Measurements from ENCODE around the gene RPGR. TPM values are rescaled to one million over a fixed set of nuclear protein-coding genes. Genes with fewer than 3 reads are reported as not detected.

Gene RPGR
- total and polyA plus RNA-seq, 9 of the 15 experiments (the other 6 are each of a cell fraction or from before 2014, with no cell fraction given), result 2.1 to 7.9 (median 5.7) TPM

- no TSS peak for BruUV-seq (replicated peaks)
- no peak for TF ChIP-seq SMAD4 (CRISPR knock-in tag; conservative IDR thresholded peaks at IDR 0.05)
- TF ChIP-seq DIDO1 (tag; IDR thresholded peaks at IDR 0.05; ENCODE audit: low read depth), result no peak
- TF ChIP-seq ZNF699 (CRISPR knock-in tag; IDR thresholded peaks at IDR 0.05; ENCODE audit: insufficient replicate concordance), result no peak
- no peak for TF ChIP-seq CTCFL (IDR thresholded peaks at IDR 0.05; ENCODE audit: borderline replicate concordance, insufficient read depth, low read depth, low read length, poor library complexity, severe bottlenecking)
- no peak for TF ChIP-seq ZNF436 (CRISPR knock-in tag; IDR thresholded peaks at IDR 0.05)
- no peak for TF ChIP-seq STAT5B (CRISPR knock-in tag; IDR thresholded peaks at IDR 0.05)
- no peak for TF ChIP-seq GABPB1 (CRISPR knock-in tag; IDR thresholded peaks at IDR 0.05)
- no peak for TF ChIP-seq E2F6 (IDR thresholded peaks at IDR 0.05; ENCODE audit: borderline replicate concordance in 1 of 2, extremely low read depth in 1 of 2, insufficient read depth in 1 of 2, insufficient read length in 1 of 2, low read depth in 1 of 2, low read length in 1 of 2, poor library complexity in 1 of 2, severe bottlenecking in 1 of 2)
- no peak for TF ChIP-seq ZNF583 (CRISPR knock-in tag; IDR thresholded peaks at IDR 0.05)
- no peak for TF ChIP-seq KDM1A (IDR thresholded peaks at IDR 0.05)
- 3% methylated on average over 3 of the region's 3 CpGs for WGBS (ENCODE audit: insufficient coverage, low coverage, missing lambda C conversion rate)
- in situ Hi-C loops (cut with MboI), result no loop called here
- intact Hi-C loops (cut with micrococcal nuclease), result no loop called here
- FAIRE-seq, result no peak
- ATAC-seq, result no peak
- Histone ChIP-seq H3K4me1 (replicated peaks in 1 of 2; ENCODE audit: control insufficient read depth in 2 of 2, insufficient read depth in 2 of 2, low read length in 2 of 2) (peaks cover 0 to 9% of the 10 kb centered on the region in 2 experiments; a peak in 2 of 5 replicates), H3K36me3 (ENCODE audit: control insufficient read depth, insufficient read depth, low read length) (no peaks in the 10 kb centered on the region), H3K9me3 (replicated peaks; ENCODE audit: control insufficient read depth, insufficient read depth, low read depth, low read length) (no peaks in the 10 kb centered on the region), H3K79me2 (ENCODE audit: control insufficient read depth, insufficient read depth, low read length) (no peaks in the 10 kb centered on the region), H3K9ac (ENCODE audit: insufficient read depth in 1 of 2, low read depth in 2 of 2, low read length in 2 of 2) (no peak overlapping the region), H3K9me1 (ENCODE audit: control insufficient read depth, insufficient read depth, low read length) (no peaks in the 10 kb centered on the region), H3K27me3 (ENCODE audit: control insufficient read depth in 2 of 2, insufficient read depth in 2 of 2, low read length in 2 of 2) (peaks cover 0 to 14% of the 10 kb centered on the region in 2 experiments; a peak in 2 of 5 replicates), H3K4me2 (ENCODE audit: insufficient read depth, low read length) (no peak overlapping the region), H4K20me1 (replicated peaks; ENCODE audit: control insufficient read depth, insufficient read depth, low read length) (no peaks in the 10 kb centered on the region), H3K4me3 (no peak overlapping the region), H2AFZ (ENCODE audit: low read depth, low read length) (no peak overlapping the region), H3K27ac (ENCODE audit: extremely low read depth, low read depth, low read length) (no peak overlapping the region)
- DNase-seq (ENCODE audit: extremely low read depth in 1 of 4, low spot score in 3 of 4), result no peak
- ChIA-PET POLR2A (no interaction called here), CTCF (ENCODE audit: low intra/inter-chr PET ratio) (no interaction called here)
Measured at GRCh38 chrX:38225093-38225492, 102.2 kb downstream of the RPGR start.
